HG03097 (cell line): ENCODE results near the gene VPS33A.
"Not testable (repeated sequence)": the region's sequence is repeated elsewhere in the genome, so short reads cannot be mapped to it uniquely, and the experiment has no call there.

ENCODE experiments used
- ATAC-seq: cut with Tn5 transposase; IDR thresholded peaks from one replicate; pipeline ENCODE4 v1.9.1; 2021; ENCODE audit not compliant: unreplicated experiment, low FRiP score

The VPS33A gene

GRCh38 chr12:122206111-122206881 lies 60.0 kb downstream of the VPS33A start:
- ATAC-seq = no peak

DNA sequence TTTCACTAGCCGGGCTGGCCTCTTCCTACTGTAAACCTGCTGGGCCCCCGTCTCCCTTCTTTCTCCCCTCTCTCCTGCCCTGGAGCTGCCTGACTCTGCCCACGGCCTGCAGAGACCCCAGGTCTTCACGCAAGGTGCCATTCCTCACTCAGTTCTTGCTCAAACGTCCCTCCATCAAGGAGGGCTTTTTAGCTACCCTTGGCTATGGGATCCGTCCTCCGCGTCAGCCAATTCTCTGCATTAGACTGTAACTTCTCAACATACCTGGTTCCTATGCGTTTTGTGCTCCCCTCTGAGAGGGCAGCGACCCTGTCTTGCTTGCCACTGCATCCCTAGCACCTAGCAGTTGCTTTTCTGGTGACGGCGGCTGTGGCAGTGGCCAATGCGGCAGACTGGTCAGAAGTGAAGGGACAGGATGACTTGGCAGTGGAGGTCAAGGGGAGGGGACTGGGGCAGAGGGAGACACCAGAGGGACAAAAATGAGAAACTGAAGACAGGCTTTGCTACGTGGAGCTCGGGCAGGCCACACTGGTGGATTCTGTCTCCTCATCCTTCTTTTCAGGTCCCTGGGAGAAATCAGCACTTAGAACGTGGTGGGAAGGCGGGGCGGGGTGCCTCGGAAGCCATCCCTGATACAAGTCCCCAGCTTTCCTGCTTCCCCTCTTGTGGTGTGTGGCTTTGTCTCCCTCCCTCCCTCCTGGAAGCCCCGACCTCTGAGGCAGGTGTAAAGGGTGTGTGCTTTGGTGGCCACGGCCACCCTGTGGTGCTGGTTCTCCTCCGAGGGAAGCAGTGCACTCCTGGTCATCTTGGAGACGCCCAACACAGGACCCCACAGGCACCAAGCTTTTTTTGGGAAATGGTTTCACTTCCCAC lies 61.0 kb downstream of the VPS33A start:
- ATAC-seq = no peak

GRCh38 chr12:122204167-122205052 lies 61.9 kb downstream of the VPS33A start:
- no peak for ATAC-seq

DNA sequence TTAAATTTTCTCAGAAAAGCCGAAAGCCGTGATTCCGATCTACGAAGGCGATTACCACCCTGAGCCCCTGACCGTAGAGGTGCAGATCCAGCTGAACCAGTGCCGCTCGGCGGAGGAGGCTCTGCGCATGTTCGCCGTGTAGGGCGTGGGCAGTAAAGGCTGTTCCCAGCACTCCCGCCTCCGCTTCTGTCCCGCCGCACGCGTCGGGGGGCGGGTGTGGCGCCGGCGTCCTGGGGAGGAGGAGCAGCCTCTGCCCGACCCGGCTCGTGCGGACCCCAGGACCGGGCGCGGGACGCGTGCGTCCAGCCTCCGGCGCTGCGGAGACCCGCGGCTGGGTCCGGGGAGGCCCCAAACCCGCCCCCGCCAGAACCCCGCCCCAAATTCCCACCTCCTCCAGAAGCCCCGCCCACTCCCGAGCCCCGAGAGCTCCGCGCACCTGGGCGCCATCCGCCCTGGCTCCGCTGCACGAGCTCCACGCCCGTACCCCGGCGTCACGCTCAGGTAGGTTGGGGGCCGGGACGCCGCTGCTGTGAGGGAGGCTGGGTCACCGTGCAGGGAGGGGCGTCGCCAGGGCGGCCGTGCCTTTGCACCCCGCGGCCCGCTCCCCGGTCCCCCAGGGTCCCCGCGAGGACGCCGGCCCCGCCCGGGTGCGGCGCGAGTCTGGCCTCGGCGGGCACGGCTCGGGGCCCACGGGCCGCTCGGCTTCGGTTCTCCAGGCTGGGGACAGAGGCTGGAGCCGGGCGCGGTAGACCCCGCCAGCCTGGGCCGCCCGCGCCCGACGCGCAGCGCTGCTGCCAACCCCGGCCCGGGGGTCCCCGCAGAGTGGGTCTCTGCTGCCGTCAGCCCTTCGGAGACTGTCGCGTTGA lies 62.8 kb downstream of the VPS33A start, which contains the start of gene B3GNT4:
Gene B3GNT4, plus strand, starts transcription at position 409 of the 866 bp plus-strand sequence. CDS start 910 bp downstream, outside the sequence.
- no peak for ATAC-seq

GRCh38 chr12:122202811-122203210 lies 63.5 kb downstream of the VPS33A start:
- not testable (repeated sequence) for ATAC-seq

DNA sequence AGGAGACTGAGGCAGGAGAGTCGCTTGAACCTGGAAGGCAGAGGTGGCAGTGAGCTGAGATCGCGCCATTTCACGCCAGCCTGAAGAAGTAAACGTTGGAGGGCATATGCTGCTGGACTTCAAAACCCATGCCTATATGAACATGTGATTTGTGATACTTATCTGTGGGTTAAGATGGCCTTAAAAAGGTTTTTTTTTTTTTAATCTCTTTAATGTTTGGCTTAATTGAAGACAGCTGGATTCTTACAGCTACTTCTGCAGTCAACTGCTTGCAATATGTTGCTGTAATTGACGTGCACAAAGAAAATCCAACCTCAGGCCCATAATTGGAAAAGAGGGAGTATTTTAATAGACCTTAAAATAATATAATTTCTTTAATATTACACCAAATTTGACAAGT lies 64.3 kb downstream of the VPS33A start:
- no peak for ATAC-seq

DNA sequence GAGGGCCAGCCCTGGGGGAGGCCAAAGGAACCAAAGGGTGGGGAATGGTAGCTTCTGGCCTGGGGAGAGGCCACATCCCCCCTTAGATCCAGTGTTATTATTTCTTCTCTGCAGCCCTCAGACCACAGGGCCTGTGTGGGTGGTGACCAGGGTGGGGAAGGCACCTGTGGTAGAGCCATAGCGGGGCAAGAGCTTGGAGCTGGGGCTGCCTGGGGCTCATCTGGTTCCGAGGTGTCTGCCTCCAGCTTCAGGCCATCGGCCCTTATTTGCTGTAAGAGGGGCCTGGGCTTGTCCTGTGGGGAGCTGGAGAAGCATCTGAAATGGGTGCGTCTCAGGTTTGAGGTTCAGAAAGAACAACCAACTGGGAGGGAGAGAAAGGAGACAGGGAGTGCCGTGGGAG lies 64.9 kb downstream of the VPS33A start:
- ATAC-seq = no peak

- no peak for ATAC-seq
These were observed 65.6 kb downstream of the VPS33A start for GRCh38 chr12:122200541-122201175.

DNA sequence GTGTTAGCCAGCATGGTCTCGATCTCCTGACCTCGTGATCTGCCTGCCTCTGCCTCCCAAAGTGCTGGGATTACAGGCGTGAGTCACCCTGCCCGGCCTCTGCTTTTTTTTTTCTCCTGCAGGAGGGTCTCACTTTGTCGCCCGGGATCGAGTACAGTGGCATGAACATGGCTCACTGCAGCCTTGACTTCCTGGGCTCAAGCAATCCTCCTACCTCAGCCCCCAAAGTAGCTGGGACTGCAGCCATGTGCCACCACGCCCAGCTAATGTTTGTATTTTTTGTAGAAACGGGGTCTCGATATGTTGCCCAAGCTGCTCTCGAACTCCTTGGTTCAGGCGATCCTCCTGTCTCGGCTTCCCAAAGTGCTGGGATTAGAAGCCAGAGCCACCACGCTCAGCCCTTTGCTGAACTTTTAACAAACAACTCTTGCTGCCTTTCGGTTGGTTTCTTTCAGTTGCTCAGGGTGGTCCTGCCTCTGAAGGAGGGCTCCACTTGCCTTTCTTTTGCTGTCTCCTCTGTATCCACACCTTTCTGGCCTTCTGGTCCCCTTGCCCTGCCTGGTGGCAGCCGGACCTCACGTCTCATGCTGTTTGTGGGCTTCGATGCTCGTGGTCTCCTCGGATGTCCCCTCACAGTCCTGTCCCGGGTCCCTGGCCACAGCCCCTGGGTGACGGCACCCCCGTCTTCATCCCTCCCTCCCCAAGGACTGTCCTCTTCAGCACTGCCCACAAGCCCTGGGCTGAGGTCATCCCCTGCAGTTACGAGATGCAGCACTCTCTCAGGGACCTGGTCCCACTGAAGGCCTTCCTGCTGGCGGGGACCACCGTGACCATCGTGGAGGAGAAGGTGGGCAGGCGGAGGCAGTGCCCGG lies 66.6 kb downstream of the VPS33A start:
- ATAC-seq = no peak

DNA sequence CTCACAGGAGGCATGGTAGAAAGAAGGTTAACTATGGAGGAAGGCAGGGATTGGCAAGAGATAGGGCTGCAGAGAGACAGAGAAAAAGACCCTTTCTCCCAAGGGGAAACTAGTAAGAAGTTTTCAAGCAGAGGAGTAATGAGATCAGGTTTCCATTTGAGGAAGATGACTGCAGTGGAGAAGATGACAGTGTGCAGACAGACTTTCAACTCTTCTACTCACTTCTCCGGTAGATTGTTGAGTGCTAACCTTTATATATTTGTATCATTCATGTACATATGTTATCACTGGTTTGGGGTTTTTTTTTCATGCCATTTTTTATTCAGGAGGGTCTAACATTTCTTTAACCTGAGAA lies 68.7 kb downstream of the VPS33A start:
- ATAC-seq = no peak

- no peak for ATAC-seq
These were observed 70.9 kb downstream of the VPS33A start for GRCh38 chr12:122195405-122195804.

GRCh38 chr12:122194804-122195203 lies 71.5 kb downstream of the VPS33A start:
- ATAC-seq = no peak

DNA sequence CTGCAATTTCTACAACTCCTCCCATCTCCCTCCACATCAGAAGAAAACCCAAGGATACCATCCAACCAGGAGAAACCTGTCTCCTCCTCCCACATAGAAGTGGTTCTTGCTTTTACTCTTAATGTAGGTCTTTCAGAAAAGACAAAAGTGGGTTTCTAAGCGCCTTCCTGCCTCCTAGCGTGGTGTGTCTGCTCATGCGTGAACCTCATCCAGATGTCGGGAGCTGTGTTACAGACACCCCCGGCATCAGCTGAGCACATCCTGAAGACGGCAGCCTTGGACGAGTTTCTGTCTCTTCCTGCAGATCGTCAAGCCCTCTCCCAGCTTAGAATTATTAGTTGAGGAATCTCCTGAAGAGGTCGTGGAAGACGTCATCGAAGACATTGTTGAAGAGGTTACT lies 73.9 kb downstream of the VPS33A start:
- ATAC-seq = no peak

DNA sequence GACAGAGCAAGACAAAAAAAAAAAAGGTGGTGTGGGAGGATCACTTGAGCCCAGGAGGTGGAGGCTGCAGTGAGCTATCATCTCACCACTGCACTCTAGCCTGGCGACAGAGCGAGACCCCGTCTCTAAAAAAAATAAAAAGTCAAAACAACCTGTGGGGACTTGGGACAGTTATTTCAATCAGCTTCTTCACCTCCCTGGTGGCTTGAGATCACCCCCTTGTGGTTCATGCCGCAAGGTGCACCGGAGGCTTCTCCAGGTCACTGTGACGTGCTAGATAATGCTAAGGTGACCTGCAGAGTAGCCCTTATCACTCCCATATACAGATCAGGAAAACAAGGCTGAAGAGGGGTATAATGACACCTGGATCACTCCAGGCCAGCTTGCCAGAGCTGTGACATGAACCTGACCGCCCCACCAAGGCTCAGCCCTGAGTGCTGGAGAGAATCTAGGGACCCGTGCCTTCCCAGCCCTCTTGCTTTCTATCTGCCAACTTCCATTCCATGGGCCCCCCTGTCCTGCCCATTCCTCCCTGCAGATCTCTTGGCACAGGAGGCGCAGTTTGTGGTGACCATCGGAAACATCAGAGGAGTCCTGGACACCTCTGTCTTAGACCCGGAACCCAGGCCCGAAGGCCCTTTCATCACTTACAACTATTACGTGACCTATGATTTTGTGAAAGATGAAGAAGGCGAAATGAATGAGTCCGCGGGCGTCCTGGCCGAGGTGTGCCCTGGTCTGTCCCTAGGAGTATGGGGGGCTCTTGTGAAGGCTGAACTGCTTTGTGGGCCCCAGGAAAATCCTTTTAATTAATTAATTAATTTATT lies 75.2 kb downstream of the VPS33A start:
- ATAC-seq = peak; percentile 59

GRCh38 chr12:122189626-122190475 lies 76.4 kb downstream of the VPS33A start:
- ATAC-seq = no peak

DNA sequence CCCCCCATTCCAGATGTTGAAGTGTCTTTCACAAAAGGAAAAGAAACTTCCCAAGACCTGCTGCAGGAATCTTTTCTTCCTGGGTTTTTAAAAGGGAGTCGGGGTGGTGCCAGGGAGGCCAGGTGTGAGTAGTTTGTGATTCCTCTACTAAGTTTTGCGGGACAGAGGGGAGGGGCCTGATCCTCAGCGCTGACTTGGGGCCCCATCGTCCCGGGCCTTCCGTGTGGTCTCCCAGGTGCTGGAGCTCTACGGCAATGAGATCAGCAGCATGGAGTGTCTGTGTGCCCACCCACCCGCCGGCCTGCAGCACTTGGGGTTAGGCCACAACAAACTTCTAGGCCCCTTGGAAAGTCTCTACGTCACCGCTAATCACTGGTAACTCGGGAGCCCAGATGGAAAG lies 78.8 kb downstream of the VPS33A start:
- no peak for ATAC-seq
